Upper lobe of right lung (tissue), 1 donor: ENCODE results near the gene CALML5. TPM values are rescaled to one million over a fixed set of nuclear protein-coding genes. Genes with fewer than 3 reads are reported as not detected.

Experiments
- ATAC-seq: fragments of 200-7000 bp; cut with Tn5 transposase; one replicate; pipeline ENCODE4 v1.9.1; 2020; ENCODE audit warnings: mild to moderate bottlenecking, moderate library complexity
- DNase-seq: peaks from one replicate; pipeline ENCODE4 v3.0.0-alpha.2; 2020
- H3K27ac ChIP-seq: fragments of 200-600 bp; one replicate; pipeline ENCODE4 v1.8.0; 2022
- H3K27me3 ChIP-seq: fragments of 200-600 bp; one replicate; pipeline ENCODE4 v1.8.0; 2022; ENCODE audit warnings: mild to moderate bottlenecking
- H3K36me3 ChIP-seq: fragments of 200-600 bp; one replicate; pipeline ENCODE4 v1.8.0; 2022
- H3K4me1 ChIP-seq: fragments of 200-600 bp; one replicate; pipeline ENCODE4 v1.8.0; 2022
- H3K4me3 ChIP-seq: fragments of 200-600 bp; one replicate; pipeline ENCODE4 v1.8.0; 2022; ENCODE audit warnings: mild to moderate bottlenecking
- H3K9me3 ChIP-seq: fragments of 200-600 bp; one replicate; pipeline ENCODE4 v1.8.0; 2022
- intact Hi-C: fragments of 100-400 bp; cut with DNase I; formaldehyde crosslinking; loops from one replicate; pipeline ENCODE4 v1.11.0; 2022
- total RNA-seq: library from RNA; stranded (reverse); fragmentation: NEBNext Ultra II Directional; extraction: Animal tissue kit (Norgen Biotek cat#: 25700); gene quantifications from one replicate; pipeline ENCODE4 v1.2.1, GENCODE V29; 2021
- TF ChIP-seq, protein P1 (sequence below): fragments of 200-600 bp; IDR thresholded peaks from one replicate; pipeline ENCODE4 v1.8.0; 2022; ENCODE audit warnings: antibody characterized with exemption
- donor health status: DM: no; HTN: yes; CAD: no; lungs with severe emphysema.

CALML5 gene
- total RNA-seq, 1 donor from 2014 or later = not detected

GRCh38 chr10:5493691-5494090, 5.7 kb downstream of the CALML5 start:
- TF ChIP-seq, protein P1, sequence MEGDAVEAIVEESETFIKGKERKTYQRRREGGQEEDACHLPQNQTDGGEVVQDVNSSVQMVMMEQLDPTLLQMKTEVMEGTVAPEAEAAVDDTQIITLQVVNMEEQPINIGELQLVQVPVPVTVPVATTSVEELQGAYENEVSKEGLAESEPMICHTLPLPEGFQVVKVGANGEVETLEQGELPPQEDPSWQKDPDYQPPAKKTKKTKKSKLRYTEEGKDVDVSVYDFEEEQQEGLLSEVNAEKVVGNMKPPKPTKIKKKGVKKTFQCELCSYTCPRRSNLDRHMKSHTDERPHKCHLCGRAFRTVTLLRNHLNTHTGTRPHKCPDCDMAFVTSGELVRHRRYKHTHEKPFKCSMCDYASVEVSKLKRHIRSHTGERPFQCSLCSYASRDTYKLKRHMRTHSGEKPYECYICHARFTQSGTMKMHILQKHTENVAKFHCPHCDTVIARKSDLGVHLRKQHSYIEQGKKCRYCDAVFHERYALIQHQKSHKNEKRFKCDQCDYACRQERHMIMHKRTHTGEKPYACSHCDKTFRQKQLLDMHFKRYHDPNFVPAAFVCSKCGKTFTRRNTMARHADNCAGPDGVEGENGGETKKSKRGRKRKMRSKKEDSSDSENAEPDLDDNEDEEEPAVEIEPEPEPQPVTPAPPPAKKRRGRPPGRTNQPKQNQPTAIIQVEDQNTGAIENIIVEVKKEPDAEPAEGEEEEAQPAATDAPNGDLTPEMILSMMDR = no peak
- H3K27me3 ChIP-seq = no peaks in the 10 kb centered on the region
- H3K27ac ChIP-seq = no peak overlapping the region
- H3K9me3 ChIP-seq = no peaks in the 10 kb centered on the region
- H3K4me1 ChIP-seq = no peaks in the 10 kb centered on the region
- intact Hi-C loops = no loop called here
- no peak overlapping the region for H3K4me3 ChIP-seq
- ATAC-seq (peak; percentile 21), DNase-seq (no peak)
- H3K36me3 ChIP-seq = no peaks in the 10 kb centered on the region

DNA sequence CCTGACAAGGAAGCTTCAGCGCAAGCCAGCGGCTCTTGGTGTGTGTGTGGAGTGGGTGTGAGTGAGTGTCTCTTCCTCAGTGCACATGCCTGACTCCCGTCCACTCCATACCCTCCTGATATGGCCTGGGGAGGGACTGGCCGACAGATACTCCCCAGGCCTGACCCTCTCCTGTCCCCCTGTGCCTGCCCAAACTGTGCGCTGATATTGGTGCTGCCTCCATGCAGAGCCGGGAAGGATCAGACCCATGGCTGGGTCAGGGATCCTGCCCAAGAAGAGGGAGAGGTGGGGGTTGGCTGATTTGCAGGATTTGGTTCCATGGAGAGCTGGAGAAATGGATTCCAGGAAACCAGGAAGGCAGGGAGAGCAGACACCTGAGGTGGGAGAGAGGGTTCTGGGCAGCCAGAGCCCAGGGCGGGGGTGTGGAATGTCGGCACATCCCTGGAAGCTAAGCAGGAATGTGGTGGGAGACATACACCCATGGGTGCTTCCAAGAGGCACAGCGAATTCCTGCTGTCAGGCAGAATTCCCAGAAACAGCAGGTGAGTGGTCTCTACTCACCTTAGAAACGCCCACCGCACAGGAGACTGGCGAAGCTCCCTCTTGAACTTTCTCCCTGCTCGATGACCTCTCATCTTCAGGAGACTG, 6.3 kb downstream of the CALML5 start:
- no peaks in the 10 kb centered on the region for H3K9me3 ChIP-seq
- TF ChIP-seq, protein P1 = no peak
- intact Hi-C loops = no loop called here
- no peak for ATAC-seq
- H3K4me1 ChIP-seq = no peaks in the 10 kb centered on the region
- H3K4me3 ChIP-seq = no peak overlapping the region
- no peaks in the 10 kb centered on the region for H3K36me3 ChIP-seq
- no peaks in the 10 kb centered on the region for H3K27me3 ChIP-seq
- peak; percentile 43 for DNase-seq
- H3K27ac ChIP-seq = no peak overlapping the region

DNA sequence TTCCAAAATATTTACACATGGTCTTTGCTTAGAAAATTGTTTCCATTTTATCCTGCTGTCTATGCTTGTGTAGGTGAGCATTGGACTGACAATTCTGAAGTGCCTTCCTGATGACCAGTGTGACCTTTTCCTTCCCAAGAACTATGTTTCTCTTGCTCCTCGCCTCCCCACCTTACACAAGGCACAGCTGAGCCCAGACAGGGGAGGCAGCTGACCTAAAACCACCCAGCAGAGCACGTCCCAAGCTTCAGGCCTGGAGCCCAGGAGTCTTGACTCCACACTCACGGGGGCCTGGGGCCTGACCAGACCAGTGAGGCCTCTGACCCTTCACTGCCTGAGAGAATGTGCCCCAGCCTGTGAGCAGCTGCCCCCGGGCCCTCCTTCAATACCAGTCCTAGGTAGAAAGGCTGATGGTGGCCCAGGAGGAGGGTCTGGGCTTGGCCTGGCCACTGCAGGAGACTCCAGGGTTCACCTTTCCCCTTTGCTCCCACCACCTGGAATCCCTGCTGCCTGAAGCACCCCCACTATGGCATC, 7.0 kb downstream of the CALML5 start:
- TF ChIP-seq, protein P1 = no peak
- Histone ChIP-seq H3K4me3 (no peak overlapping the region), H3K4me1 (no peaks in the 10 kb centered on the region), H3K36me3 (no peaks in the 10 kb centered on the region), H3K27me3 (no peaks in the 10 kb centered on the region), H3K27ac (no peak overlapping the region), H3K9me3 (no peaks in the 10 kb centered on the region)
- ATAC-seq = no peak
- intact Hi-C loops = no loop called here
- DNase-seq = peak; percentile 42

- peak; percentile 51 for DNase-seq
- Histone ChIP-seq H3K4me3 (no peak overlapping the region), H3K36me3 (no peaks in the 10 kb centered on the region), H3K9me3 (no peaks in the 10 kb centered on the region), H3K4me1 (no peaks in the 10 kb centered on the region), H3K27ac (no peak overlapping the region), H3K27me3 (no peaks in the 10 kb centered on the region)
- no peak for ATAC-seq
- intact Hi-C loops = no loop called here
- TF ChIP-seq, protein P1 = no peak
These were observed 7.9 kb downstream of the CALML5 start for GRCh38 chr10:5491477-5491876.

DNA sequence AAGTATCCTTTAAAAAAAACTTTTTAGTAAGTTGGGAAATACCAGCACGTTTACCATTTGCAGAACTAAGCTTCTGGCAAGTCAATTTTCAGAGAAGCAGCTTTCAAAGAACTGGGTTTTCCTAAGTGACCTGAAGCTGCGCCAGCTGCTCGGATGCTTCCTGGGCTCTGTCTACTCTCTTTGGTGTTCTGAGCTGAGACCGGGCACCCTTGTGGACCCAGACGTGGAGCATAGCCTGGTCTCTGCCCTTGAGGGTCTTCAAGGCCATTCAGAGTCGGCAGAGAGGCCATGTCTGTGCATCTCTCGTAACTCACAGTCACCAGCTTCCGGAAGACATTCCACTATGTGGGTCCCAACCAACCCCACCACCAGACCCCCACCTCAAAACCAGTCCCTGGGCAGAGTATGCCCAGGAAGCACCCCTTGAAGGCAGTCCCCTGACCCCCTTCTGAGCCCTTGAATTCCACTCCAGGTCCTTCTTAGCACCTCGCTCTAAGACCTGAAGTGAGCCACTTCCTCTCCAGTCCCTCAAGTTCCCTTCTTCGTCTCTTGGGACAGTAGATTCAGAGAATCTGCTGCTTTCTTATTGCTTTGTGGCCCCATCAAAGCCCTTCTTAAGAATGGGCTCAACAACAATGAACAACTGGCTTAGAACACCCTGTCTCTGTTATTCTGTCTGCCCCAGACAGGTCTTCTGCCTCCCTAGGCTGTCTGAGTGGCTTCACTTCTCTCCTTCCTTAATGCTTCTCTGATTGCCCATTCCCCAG, 8.5 kb downstream of the CALML5 start:
- no peaks in the 10 kb centered on the region for H3K36me3 ChIP-seq
- TF ChIP-seq, protein P1 = no peak
- DNase-seq (peak; percentile 35), ATAC-seq (no peak)
- intact Hi-C loops = no loop called here
- H3K27ac ChIP-seq = no peak overlapping the region
- no peak overlapping the region for H3K4me3 ChIP-seq
- H3K27me3 ChIP-seq = no peaks in the 10 kb centered on the region
- no peaks in the 10 kb centered on the region for H3K9me3 ChIP-seq
- H3K4me1 ChIP-seq = no peaks in the 10 kb centered on the region
